GM10266 (cell line): ENCODE results near the gene TSC2.

ENCODE experiments used
- DNase-seq: peaks from one replicate; pipeline ENCODE4 v3.0.0; 2012; ENCODE audit errors: extremely low spot score
- TF ChIP-seq, protein P1 (sequence below): IDR thresholded peaks from 2 replicates; pipeline ENCODE4 v1.5.1; 2012; ENCODE audit warnings: mild to moderate bottlenecking, low read depth; ENCODE audit not compliant: control insufficient read depth, insufficient read depth; ENCODE audit errors: missing control alignments

The TSC2 gene

DNA sequence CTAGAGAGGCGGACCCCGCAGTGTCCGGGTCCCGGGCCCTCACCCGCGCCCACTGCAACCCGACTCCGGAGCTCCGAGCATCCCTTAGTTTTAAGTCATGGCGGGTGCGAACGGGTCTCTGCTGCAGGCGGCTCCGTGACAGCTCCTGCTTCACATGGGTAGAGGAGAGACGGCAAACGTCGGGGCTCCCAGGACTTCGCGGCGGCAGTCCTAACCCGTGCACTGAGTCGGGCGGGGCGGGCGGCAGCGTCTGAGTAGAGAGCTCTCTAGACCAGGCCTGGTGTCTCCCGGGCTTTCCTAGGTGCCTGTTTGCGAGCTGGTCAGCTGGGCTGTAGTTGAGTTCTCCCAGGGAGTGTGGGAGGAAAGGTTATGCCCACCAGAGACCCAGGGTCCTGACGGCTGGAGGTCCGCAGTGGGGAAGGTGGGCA lies 345 bp downstream of the TSC2 start:
- no peak for DNase-seq

DNA sequence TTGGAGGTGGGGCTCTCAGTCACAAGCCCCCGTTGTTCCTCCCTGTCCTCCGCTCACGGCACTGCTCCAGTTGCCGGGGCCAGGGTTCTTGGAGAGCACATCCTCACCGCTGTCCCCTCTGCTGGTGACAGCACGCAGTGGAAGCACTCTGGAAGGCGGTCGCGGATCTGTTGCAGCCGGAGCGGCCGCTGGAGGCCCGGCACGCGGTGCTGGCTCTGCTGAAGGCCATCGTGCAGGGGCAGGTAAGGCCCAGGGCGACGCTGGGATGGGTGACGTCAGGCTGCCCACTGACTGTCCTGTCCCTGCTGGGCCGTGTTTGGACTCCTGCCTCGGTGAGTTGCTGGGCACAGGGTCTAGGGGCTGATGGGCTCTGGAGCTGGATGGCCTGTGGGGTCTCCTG lies 5.4 kb downstream of the TSC2 start:
- TF ChIP-seq, protein P1, sequence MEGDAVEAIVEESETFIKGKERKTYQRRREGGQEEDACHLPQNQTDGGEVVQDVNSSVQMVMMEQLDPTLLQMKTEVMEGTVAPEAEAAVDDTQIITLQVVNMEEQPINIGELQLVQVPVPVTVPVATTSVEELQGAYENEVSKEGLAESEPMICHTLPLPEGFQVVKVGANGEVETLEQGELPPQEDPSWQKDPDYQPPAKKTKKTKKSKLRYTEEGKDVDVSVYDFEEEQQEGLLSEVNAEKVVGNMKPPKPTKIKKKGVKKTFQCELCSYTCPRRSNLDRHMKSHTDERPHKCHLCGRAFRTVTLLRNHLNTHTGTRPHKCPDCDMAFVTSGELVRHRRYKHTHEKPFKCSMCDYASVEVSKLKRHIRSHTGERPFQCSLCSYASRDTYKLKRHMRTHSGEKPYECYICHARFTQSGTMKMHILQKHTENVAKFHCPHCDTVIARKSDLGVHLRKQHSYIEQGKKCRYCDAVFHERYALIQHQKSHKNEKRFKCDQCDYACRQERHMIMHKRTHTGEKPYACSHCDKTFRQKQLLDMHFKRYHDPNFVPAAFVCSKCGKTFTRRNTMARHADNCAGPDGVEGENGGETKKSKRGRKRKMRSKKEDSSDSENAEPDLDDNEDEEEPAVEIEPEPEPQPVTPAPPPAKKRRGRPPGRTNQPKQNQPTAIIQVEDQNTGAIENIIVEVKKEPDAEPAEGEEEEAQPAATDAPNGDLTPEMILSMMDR, result no peak
- no peak for DNase-seq

More for the DNA sequence above, 345 bp downstream of the TSC2 start:
- TF ChIP-seq, protein P1, result no peak

DNA sequence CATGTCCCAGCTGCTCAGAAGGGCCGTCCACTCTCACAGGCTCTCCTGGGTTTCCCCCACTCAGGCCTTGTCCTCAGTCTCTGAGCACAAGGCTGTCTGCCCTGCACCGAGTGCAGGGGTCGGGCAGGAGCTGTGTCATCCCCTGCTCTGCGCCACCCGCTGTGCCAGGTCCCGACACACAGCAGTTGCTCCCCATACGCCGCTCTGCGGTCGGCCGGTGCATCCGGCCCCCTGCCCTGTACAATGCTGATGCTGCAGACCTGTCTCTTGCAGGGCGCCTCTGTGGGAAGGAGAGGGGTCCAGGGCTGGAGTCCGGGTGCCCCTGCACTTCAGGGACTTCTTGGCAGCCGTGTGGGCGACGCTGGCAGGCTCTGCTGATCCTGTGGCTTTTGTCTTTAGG lies 6.1 kb downstream of the TSC2 start:
- DNase-seq, result no peak
- TF ChIP-seq, protein P1, result no peak

DNA sequence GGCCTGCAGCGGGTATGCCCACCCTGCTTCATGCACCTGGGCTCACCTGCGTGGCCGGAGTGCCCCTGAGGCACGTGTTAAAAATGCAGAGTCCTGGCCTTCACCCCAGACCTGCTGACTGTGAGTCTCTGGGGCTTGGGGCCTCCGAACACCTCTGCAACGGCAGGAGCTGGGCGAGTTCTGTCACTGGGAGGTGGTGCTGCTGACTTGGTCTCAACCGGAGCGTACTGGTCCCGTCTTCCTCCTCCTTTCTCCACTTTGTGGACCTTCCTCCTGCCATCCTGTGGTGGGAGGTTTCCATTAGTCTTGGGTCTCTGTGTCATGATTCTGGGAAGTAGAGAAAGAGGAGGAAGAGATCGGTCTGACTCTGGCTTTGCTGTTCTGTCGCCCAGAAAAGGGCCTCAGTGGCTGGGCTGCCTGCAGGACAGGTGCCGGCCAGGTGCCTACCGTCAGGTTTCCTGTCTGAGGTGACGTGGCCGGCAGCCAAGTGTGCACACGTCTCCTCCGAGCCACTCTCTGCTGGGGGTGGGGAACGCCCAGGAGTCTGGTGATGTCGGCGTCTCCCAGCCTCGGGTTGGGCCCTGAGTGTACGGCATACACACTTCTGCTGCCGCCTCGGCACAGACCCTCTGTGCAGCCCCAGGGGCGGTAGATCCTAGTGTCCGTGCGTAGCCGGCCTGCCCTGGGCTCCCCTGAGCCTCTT lies 6.9 kb downstream of the TSC2 start:
- no peak for DNase-seq
- TF ChIP-seq, protein P1, result no peak

DNA sequence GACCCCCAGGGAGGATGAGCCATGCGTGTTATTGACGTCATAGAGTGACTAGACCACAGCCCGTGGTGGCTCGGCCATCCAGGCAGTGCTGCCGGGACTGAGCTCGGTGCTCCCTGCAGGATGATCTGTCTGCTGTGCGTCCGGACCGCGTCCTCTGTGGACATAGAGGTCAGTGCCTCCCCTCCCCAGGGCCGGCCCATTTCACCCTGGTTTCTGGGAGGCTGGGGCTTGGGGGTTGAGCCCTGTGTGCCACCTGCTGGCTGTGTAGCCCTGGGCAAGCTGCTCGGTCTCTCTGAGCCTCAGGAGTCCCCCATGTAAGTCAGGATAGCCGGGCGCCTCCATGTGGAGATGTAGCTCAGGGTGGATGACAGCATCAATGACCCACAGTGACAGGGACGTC lies 8.3 kb downstream of the TSC2 start:
- TF ChIP-seq, protein P1, result peak; percentile 12
- DNase-seq, result no peak

DNA sequence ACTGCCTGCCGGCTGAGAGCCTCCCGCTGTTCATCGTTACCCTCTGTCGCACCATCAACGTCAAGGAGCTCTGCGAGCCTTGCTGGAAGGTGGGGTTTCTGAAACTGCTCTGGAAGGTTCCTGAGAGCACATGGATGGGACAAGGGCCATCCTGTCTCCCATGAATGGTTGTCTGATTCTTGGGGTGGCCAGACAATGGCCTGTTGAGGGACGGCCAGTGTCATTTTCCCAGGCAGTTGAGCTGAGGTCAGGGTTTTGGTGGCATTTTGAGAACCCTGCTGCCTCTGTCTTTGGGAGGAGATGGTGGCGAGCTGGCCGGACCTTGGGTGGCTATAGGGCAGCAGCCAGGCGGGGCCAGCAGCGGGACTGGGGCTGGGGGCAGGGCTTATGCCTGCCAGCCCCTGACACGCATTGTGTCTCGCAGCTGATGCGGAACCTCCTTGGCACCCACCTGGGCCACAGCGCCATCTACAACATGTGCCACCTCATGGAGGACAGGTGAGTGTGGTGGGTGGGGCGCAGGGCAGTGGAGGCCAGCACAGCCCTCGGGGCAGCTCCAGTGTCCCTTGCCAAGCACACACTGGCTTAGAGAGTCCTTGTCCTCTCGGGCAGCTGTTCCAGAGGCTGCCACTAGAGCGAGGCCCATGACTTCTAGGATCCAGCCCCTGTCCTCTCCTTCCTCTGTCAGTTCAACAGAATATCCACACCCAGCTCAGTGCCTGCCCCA lies 9.1 kb downstream of the TSC2 start:
- TF ChIP-seq, protein P1, result peak; percentile 16
- DNase-seq, result no peak

DNA sequence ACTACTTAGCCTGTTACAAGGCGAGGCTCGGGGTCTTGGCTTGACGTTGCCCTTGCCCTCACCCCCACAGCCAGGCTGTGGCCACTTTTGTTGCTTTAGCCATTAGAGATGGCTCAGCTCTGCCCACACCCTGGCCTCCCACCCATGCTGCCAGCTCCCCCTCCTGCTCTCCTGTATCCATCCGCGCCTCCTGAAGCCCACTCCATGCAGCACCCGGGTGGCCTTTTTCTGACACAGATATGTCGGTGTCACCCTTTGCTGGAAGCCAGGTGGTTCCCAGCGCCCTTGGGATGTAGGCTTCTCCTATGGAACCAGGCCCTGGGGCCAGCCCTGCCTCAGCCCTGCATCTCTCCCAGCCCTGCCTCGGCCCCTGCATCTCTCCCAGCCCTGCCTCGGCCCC lies 9.7 kb downstream of the TSC2 start:
- no peak for DNase-seq
- TF ChIP-seq, protein P1, result no peak
